Measurements from ENCODE around the gene UBE2J2. TPM values are rescaled to one million over a fixed set of nuclear protein-coding genes. Genes with fewer than 3 reads are reported as not detected.

The UBE2J2 gene
- total RNA-seq, 4 donors from 2014 or later, result 33.0 to 58.4 (median 36.2) TPM

GRCh38 chr1:1310109-1310385, 36.4 kb upstream of the UBE2J2 start:
- no peaks in the 10 kb centered on the region for H3K27me3 ChIP-seq
- H3K4me3 ChIP-seq (replicated peaks in 1 of 3), result no peak overlapping the region
- peaks cover 31% of the 10 kb centered on the region in 2 donors for H3K4me1 ChIP-seq
- intact Hi-C loops (cut with DNase I), result no loop called here
- no peak for TF ChIP-seq POLR2A (IDR thresholded peaks at IDR 0.05)
- TF ChIP-seq, protein P1, sequence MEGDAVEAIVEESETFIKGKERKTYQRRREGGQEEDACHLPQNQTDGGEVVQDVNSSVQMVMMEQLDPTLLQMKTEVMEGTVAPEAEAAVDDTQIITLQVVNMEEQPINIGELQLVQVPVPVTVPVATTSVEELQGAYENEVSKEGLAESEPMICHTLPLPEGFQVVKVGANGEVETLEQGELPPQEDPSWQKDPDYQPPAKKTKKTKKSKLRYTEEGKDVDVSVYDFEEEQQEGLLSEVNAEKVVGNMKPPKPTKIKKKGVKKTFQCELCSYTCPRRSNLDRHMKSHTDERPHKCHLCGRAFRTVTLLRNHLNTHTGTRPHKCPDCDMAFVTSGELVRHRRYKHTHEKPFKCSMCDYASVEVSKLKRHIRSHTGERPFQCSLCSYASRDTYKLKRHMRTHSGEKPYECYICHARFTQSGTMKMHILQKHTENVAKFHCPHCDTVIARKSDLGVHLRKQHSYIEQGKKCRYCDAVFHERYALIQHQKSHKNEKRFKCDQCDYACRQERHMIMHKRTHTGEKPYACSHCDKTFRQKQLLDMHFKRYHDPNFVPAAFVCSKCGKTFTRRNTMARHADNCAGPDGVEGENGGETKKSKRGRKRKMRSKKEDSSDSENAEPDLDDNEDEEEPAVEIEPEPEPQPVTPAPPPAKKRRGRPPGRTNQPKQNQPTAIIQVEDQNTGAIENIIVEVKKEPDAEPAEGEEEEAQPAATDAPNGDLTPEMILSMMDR (IDR thresholded peaks at IDR 0.05), result no peak
- DNase-seq, result no peak
- peaks cover 38% of the 10 kb centered on the region in 2 donors for H3K36me3 ChIP-seq
- 56 to 100% methylated on average over 1 of the region's 3 CpGs for WGBS, 2 donors
- no peak overlapping the region for H3K27ac ChIP-seq
- H3K9me3 ChIP-seq, result no peaks in the 10 kb centered on the region

- Histone ChIP-seq H3K27ac (peak overlapping the region in 1 of 3 donors; percentile 93), H3K4me3 (replicated peaks in 1 of 3) (peak overlapping the region; percentile 61 to 91 (median 85)), H3K27me3 (no peaks in the 10 kb centered on the region), H3K9me3 (no peaks in the 10 kb centered on the region), H3K4me1 (peaks cover 32 to 35% of the 10 kb centered on the region in 2 donors), H3K36me3 (peaks cover 33 to 36% of the 10 kb centered on the region in 2 donors)
- no peak for TF ChIP-seq POLR2A (IDR thresholded peaks at IDR 0.05)
- TF ChIP-seq, protein P1 (IDR thresholded peaks at IDR 0.05), result no peak
- intact Hi-C loops (cut with DNase I), result no loop called here
- 47 to 49% methylated on average over 31 to 36 of the region's 57 CpGs for WGBS, 2 donors
- DNase-seq, result peak; percentile 42 to 57
Observed at GRCh38 chr1:1309251-1310108, 35.8 kb upstream of the UBE2J2 start.

GRCh38 chr1:1308756-1309250, 35.1 kb upstream of the UBE2J2 start:
- TF ChIP-seq, protein P1 (IDR thresholded peaks at IDR 0.05), result no peak
- H3K4me1 ChIP-seq, result peaks cover 32 to 39% of the 10 kb centered on the region in 2 donors
- no peaks in the 10 kb centered on the region for H3K27me3 ChIP-seq
- 0% methylated on average over 10 of the region's 66 CpGs; no CpG with 5 or more reads in 1 of the 2 donors for WGBS, 2 donors
- peak overlapping the region; percentile 61 to 91 (median 85) for H3K4me3 ChIP-seq (replicated peaks in 1 of 3)
- H3K27ac ChIP-seq, result peak overlapping the region; percentile 27 to 93 (median 70)
- peaks cover 26 to 29% of the 10 kb centered on the region in 2 donors for H3K36me3 ChIP-seq
- H3K9me3 ChIP-seq, result no peaks in the 10 kb centered on the region
- intact Hi-C loops (cut with DNase I), result no loop called here
- DNase-seq, result peak; percentile 37 to 54

GRCh38 chr1:1307923-1308755, 34.5 kb upstream of the UBE2J2 start, which contains the start of the genes ACAP3 and PUSL1:
Gene ACAP3, minus strand, starts transcription at chr1:1307930. Its CDS starts 115 bp downstream, at chr1:1307815.
Gene PUSL1, plus strand, starts transcription at chr1:1308597. Its CDS starts 47 bp downstream, at chr1:1308644.
- H3K4me3 ChIP-seq (replicated peaks in 1 of 3), result peak within 1 kb of the TSS; percentile 70 to 91 (median 85)
- intact Hi-C loops (cut with DNase I), result no loop called here
- TF ChIP-seq, protein P1 (IDR thresholded peaks at IDR 0.05), result no peak
- TF ChIP-seq POLR2A (IDR thresholded peaks at IDR 0.05), result peak in 1 of 2 donors; percentile 42
- WGBS, 2 donors, result 0 to 2% methylated on average over 7 to 20 of the region's 131 CpGs
- DNase-seq, result peak; percentile 86 to 87
- H3K27ac ChIP-seq, result peak within 1 kb of the TSS; percentile 49 to 93 (median 86)
- H3K36me3 ChIP-seq, result peaks cover 19 to 24% of the 10 kb centered on the region in 2 donors
- peaks cover 32 to 39% of the 10 kb centered on the region in 2 donors for H3K4me1 ChIP-seq
- H3K9me3 ChIP-seq, result no peaks in the 10 kb centered on the region
- H3K27me3 ChIP-seq, result no peaks in the 10 kb centered on the region
